Fibroblast of lung (primary cell): ENCODE results near the gene TOMM6.

Experiments
- CTCF ChIP-seq, 2 donors: IDR thresholded peaks in 1 of 2; conservative IDR thresholded peaks in 1 of 2; 1 replicate in 1 of 2; 2 replicates in 1 of 2; pipeline ENCODE4 v1.5.1; 2011 to 2012; ENCODE audit warnings: low read length in 2 of 2, control low read depth in 1 of 2, inconsistent platforms in 1 of 2, low read depth in 1 of 2, mild to moderate bottlenecking in 1 of 2
- EZH2 ChIP-seq: IDR thresholded peaks from 2 replicates; pipeline ENCODE4 v1.5.1; 2012; ENCODE audit warnings: low read length, control low read depth, mild to moderate bottlenecking; ENCODE audit errors: missing control alignments

GRCh38 chr6:41813956-41814355 lies 26.5 kb downstream of the TOMM6 start:
- TF ChIP-seq EZH2: no peak
- TF ChIP-seq CTCF (conservative IDR thresholded peaks at IDR 0.05 in 1 of 2, IDR thresholded peaks at IDR 0.05 in 1 of 2; ENCODE audit: low read depth in 1 of 2, low read length in 2 of 2): no peak
